GM12878 (cell line): Measurements from ENCODE around the gene KIR2DL3. TPM values are rescaled to one million over a fixed set of nuclear protein-coding genes. Genes with fewer than 3 reads are reported as not detected.

Experiments
- ATAC-seq: fragments of 200-7000 bp; cut with Tn5 transposase; 3 replicates; pipeline ENCODE4 v1.9.1; 2020; ENCODE audit warnings: mild to moderate bottlenecking, moderate library complexity
- BruUV-seq: library from RNA; stranded (reverse); fragments of 400-500 nt; replicated peaks from 2 replicates; lab custom pipeline; 2021; lab: Mats Ljungman, UMichigan
- CTCF ChIA-PET: fragments of 300-600 bp; sonication (Branson Sonifier 250); formaldehyde crosslinking; extraction: SDS; loops from one replicate; lab custom pipeline; 2021; ENCODE audit warnings: inconsistent platforms; lab: Yijun Ruan, JAX
- POLR2A ChIA-PET: fragments of 350-600 bp; formaldehyde crosslinking; extraction: SDS; loops from one replicate; lab custom pipeline; 2021; ENCODE audit warnings: inconsistent platforms; lab: Charles Lee
- RAD21 ChIA-PET: fragments of 300-600 bp; sonication (Branson Sonifier 250); formaldehyde crosslinking; loops from one replicate; lab custom pipeline; 2023; ENCODE audit warnings: antibody characterized with exemption; ENCODE audit not compliant: unreplicated experiment; lab: Charles Lee
- SMC1A ChIA-PET: fragments of 300-600 bp; sonication (Branson Sonifier 250); formaldehyde crosslinking; loops from one replicate; lab custom pipeline; 2023; ENCODE audit not compliant: unreplicated experiment, uncharacterized antibody; lab: Charles Lee
- DNase-seq: peaks from one replicate; pipeline ENCODE4 v3.0.0-alpha.2; 2011; ENCODE audit warnings: low read depth, low spot score
- FAIRE-seq: peaks from 3 replicates; lab custom pipeline; 2011; peaks lifted over from hg19 to GRCh38; lab: Jason Lieb, UNC
- H2AFZ ChIP-seq: 2 replicates; pipeline ENCODE4 v1.6.0; 2011; ENCODE audit warnings: low read depth, low read length, control low read depth; ENCODE audit not compliant: control insufficient read depth
- H3K27ac ChIP-seq: 2 replicates; pipeline ENCODE4 v1.5.1; 2011; ENCODE audit warnings: control low read depth; ENCODE audit not compliant: control insufficient read depth, insufficient read depth
- H3K27me3 ChIP-seq, 2 experiments: replicated peaks in 1 of 2; 2 replicates each; pipeline versions ENCODE4 v1.6.0 to v1.6.1; 2011; ENCODE audit warnings: low read length in 1 of 2; ENCODE audit not compliant: control insufficient read depth in 2 of 2, insufficient read depth in 2 of 2
- H3K36me3 ChIP-seq, 2 experiments: 2 replicates each; pipeline ENCODE4 v1.5.1; 2011; ENCODE audit warnings: low read length in 1 of 2; ENCODE audit not compliant: control insufficient read depth in 2 of 2, insufficient read depth in 2 of 2
- H3K4me1 ChIP-seq: 2 replicates; pipeline ENCODE4 v1.6.1; 2011; ENCODE audit warnings: mild to moderate bottlenecking, low read length, moderate library complexity, mixed read lengths; ENCODE audit not compliant: control insufficient read depth, insufficient read depth
- H3K4me2 ChIP-seq: 2 replicates; pipeline ENCODE4 v1.6.0; 2011; ENCODE audit warnings: control low read depth; ENCODE audit not compliant: control insufficient read depth, insufficient read depth
- H3K4me3 ChIP-seq: fragments of 200-600 bp; sonication (generic); 2 replicates; pipeline ENCODE4 v1.5.1; 2016
- H3K79me2 ChIP-seq: 2 replicates; pipeline ENCODE4 v1.6.0; 2011; ENCODE audit warnings: low read length; ENCODE audit not compliant: control insufficient read depth, insufficient read depth
- H3K9ac ChIP-seq: 2 replicates; pipeline ENCODE4 v1.8.0; 2011; ENCODE audit warnings: low read length, control low read depth, mixed read lengths; ENCODE audit not compliant: control insufficient read depth, insufficient read depth
- H3K9me3 ChIP-seq: replicated peaks from 3 replicates; pipeline ENCODE4 v1.5.1; 2011; ENCODE audit warnings: mild to moderate bottlenecking, low read length; ENCODE audit not compliant: control insufficient read depth, insufficient read depth
- H4K20me1 ChIP-seq: 2 replicates; pipeline ENCODE4 v1.6.0; 2011; ENCODE audit not compliant: control insufficient read depth, insufficient read depth
- FOXM1 ChIP-seq: IDR thresholded peaks from 2 replicates; pipeline ENCODE4 v1.6.1; 2012; ENCODE audit warnings: low read depth, mild to moderate bottlenecking, inconsistent platforms, low read length, moderate library complexity
- NKRF ChIP-seq: fragments of 450-650 bp; conservative IDR thresholded peaks from 2 replicates; pipeline ENCODE4 v1.6.1; 2017; ENCODE audit warnings: mild to moderate bottlenecking, moderate library complexity
- NR2C1 ChIP-seq: fragments of 450-650 bp; IDR thresholded peaks from 2 replicates; pipeline ENCODE4 v1.6.1; 2017; ENCODE audit warnings: antibody characterized with exemption, mild to moderate bottlenecking, moderate library complexity
- RELA ChIP-seq: fragments of 450-650 bp; IDR thresholded peaks from 2 replicates; pipeline ENCODE4 v1.8.0; 2014; ENCODE audit warnings: borderline replicate concordance; ENCODE audit not compliant: partially characterized antibody
- SMAD1 ChIP-seq: fragments of 450-650 bp; IDR thresholded peaks from 2 replicates; pipeline ENCODE4 v1.6.1; 2018; ENCODE audit warnings: mild to moderate bottlenecking, low read depth; ENCODE audit not compliant: partially characterized antibody
- SMAD5 ChIP-seq: IDR thresholded peaks from 2 replicates; pipeline ENCODE4 v1.6.1; 2016; ENCODE audit warnings: antibody characterized with exemption, low read depth
- SUZ12 ChIP-seq: fragments of 200-600 bp; sonication (generic); IDR thresholded peaks from one replicate; pipeline ENCODE4 v1.6.1; 2018; ENCODE audit warnings: antibody characterized with exemption, mild to moderate bottlenecking; ENCODE audit not compliant: unreplicated experiment
- ZZZ3 ChIP-seq: IDR thresholded peaks from 2 replicates; pipeline ENCODE4 v1.6.1; 2011; ENCODE audit warnings: low read depth; ENCODE audit not compliant: control insufficient read depth, insufficient read length
- WGBS: methylation state at CpG from one replicate; pipeline ENCODE4 v1.1.6; 2016; ENCODE audit warnings: low lambda C conversion rate; ENCODE audit not compliant: insufficient replicate concordance, insufficient coverage; ENCODE audit errors: missing lambda C conversion rate; 5-methylcytosine and 5-hydroxymethylcytosine counted together
- in situ Hi-C: fragments of 300-500 bp; cut with MboI; formaldehyde crosslinking; loops from 9 replicates; pipeline ENCODE4 v1.14.3; 2018; ENCODE audit warnings: mixed read lengths
- intact Hi-C: fragments of 100-400 bp; cut with micrococcal nuclease; formaldehyde crosslinking; loops from one replicate; pipeline ENCODE4 v1.14.2; 2022; ENCODE audit not compliant: unreplicated experiment
- polyA plus RNA-seq, 11 experiments: library from polyadenylated mRNA; depleted of rRNA in 4 of 11; unstranded in 6 of 11; stranded (reverse) in 5 of 11; fragments of >200 nt; fragmentation: Nextera tagmentation in 4 of 11; fragmentation: Illumina TruSeq in 1 of 11; extraction: Ambion mirVana in 4 of 11; extraction: Trizol in 1 of 11; gene quantifications; 1 replicate in 1 of 11; 2 replicates in 10 of 11; pipeline versions ENCODE4 v1.2.1 to v1.2.3, GENCODE V29; 2011 to 2016; ENCODE audit warnings: inconsistent platforms in 2 of 11, missing spikeins in 2 of 11, low read depth in 1 of 11
- total RNA-seq, 4 experiments: library from RNA; depleted of rRNA in 3 of 4; stranded (reverse); fragments of >200 nt in 3 of 4; fragmentation: Illumina TruSeq in 1 of 4; extraction: Trizol in 1 of 4; gene quantifications; 2 replicates each; pipeline versions ENCODE4 v1.2.1 to v1.2.3, GENCODE V29; 2013 to 2021

KIR2DL3 gene
- total and polyA plus RNA-seq, 10 of the 15 experiments (the other 5 are each of a cell fraction or from before 2014, with no cell fraction given) = 0.45 TPM; not detected in 9

DNA sequence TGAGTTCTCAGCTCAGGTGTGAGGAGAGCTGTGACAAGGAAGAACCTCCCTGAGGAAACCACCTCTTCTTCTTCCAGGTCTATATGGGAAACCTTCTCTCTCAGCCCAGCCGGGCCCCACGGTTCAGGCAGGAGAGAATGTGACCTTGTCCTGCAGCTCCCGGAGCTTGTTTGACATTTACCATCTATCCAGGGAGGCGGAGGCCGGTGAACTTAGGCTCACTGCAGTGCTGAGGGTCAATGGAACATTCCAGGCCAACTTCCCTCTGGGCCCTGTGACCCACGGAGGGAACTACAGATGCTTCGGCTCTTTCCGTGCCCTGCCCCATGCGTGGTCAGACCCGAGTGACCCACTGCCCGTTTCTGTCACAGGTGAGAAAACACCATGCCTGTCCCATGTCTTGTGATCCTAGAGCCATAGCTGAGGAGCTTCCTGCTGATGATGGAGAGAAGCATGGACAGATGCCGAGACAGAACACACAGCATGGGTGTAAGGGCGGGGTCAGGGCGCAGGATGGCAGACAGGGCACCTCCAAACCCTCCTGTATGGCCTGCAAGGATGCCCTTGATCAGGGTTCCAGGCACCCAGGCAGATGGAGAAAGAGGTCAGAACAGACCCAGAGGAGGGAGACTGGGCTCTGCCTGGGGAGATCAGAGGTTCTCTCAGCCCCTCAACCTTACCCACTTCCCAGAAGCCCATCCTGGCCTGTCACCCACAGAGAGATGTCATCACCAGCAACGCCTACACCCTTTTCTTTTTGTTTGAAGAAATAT, 8.7 kb upstream of the KIR2DL3 start:
- H3K4me2 ChIP-seq = no peak overlapping the region
- H4K20me1 ChIP-seq = no peaks in the 10 kb centered on the region
- BruUV-seq = no TSS peak
- in situ Hi-C loops = no loop called here
- SMC1A ChIA-PET = no interaction called here
- no peak for ATAC-seq
- no peak overlapping the region for H3K27ac ChIP-seq
- H3K4me1 ChIP-seq = no peaks in the 10 kb centered on the region
- no peaks in the 10 kb centered on the region for H3K9me3 ChIP-seq
- no peak overlapping the region for H3K9ac ChIP-seq
- no peak for TF ChIP-seq FOXM1
- no peak for TF ChIP-seq NR2C1
- TF ChIP-seq ZZZ3 = no peak
- no peak for TF ChIP-seq SMAD5
- no peak for TF ChIP-seq SUZ12
- no peak for TF ChIP-seq SMAD1
- TF ChIP-seq NKRF = no peak
- TF ChIP-seq RELA = no peak
- H3K36me3 ChIP-seq = no peaks in the 10 kb centered on the region
- RAD21 ChIA-PET = no interaction called here
- no peak overlapping the region for H2AFZ ChIP-seq
- H3K4me3 ChIP-seq = no peak overlapping the region
- no peaks in the 10 kb centered on the region for H3K79me2 ChIP-seq
- POLR2A ChIA-PET = no interaction called here
- intact Hi-C loops = no loop called here
- CTCF ChIA-PET = no interaction called here
- no peak for DNase-seq
- no peak for FAIRE-seq
- 30% methylated on average over 15 of the region's 15 CpGs for WGBS
- H3K27me3 ChIP-seq = no peaks in the 10 kb centered on the region; a peak in 1 of 4 replicates
